ENCODE results near the gene TRANK1.
"Not testable (repeated sequence)": the region's sequence is repeated elsewhere in the genome, so short reads cannot be mapped to it uniquely, and the experiment has no call there.

The TRANK1 gene

GRCh38 chr3:36892457-36893136 is 52.3 kb downstream of the TRANK1 start:
- DNase-seq (ENCODE audit: low read depth): no peak

DNA sequence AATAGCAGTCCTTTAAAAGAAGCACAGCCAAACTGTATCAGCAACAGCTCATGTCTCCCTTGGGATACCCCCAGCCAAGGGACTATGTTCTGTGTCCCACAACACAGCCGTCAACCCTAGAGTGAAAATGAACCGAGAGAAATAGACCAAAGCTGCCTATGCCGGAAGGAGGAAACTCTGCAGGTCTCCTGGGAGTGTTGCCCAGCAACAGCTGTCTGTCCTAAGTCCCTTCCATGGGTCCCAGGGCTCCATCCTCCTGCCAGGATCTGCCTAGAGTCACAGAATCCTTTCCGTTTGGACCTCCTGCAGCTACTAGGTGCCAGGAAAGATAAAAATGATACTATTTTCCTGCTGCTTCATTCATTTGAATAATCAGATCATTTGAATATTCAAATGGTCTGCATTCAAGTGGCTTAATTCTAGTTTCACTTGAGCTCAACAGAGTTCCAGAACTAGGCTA is 53.1 kb downstream of the TRANK1 start:
- DNase-seq (ENCODE audit: low read depth): no peak

- DNase-seq (ENCODE audit: low read depth): not testable (repeated sequence)
These were observed 53.8 kb downstream of the TRANK1 start for GRCh38 chr3:36891097-36891496.

DNA sequence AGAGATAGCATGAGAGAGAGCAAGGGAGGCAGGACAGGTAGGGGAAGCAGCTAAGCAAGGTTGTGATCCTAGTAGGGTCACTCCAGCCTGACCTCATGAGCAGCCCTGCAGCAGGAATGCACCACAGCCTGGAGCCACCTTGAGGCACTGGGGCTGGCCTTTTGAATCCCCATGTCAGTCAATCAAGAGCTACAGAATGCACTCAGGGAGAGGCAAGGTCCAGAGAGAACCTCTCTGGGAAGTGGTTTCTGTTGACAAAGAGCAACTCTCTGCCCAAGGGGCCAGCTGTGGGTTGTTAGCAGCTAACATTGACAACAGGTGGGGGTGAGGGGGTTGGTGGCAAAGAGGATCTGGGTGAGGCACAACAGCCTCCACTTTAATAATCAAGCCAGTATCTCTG is 54.6 kb downstream of the TRANK1 start:
- DNase-seq (ENCODE audit: low read depth): no peak

DNA sequence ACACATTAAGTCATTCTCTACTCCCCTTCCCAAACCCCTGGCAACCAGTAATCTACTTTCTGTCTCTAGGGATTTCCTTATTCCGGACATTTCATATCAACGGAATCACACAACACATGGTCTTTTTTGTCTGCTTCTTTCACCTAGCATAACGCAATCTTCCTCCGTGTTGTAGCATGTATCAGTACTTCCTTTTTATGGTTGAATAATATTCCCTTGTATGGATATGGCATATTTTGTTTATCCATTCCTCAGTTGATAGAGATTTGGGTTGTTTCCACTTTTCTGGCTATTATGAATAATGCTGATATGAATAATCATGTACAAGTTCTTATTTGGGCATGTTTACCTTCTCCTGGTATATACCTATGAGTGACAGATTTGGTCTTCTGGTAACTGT is 63.1 kb downstream of the TRANK1 start:
- no peak for DNase-seq (ENCODE audit: low read depth)

DNA sequence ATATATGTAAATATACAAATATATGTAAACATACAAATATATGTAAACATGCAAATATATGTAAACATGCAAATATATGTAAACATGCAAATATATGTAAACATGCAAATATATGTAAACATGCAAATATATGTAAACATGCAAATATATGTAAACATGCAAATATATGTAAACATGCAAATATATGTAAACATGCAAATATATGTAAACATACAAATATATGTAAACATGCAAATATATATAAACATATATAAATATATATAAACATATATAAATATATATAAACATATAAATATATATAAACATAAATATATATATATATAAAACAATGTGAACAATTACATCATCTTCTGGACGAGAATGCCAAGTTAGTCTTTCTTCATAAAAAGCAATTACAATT is 65.0 kb downstream of the TRANK1 start:
- DNase-seq (ENCODE audit: low read depth): not testable (repeated sequence)

DNA sequence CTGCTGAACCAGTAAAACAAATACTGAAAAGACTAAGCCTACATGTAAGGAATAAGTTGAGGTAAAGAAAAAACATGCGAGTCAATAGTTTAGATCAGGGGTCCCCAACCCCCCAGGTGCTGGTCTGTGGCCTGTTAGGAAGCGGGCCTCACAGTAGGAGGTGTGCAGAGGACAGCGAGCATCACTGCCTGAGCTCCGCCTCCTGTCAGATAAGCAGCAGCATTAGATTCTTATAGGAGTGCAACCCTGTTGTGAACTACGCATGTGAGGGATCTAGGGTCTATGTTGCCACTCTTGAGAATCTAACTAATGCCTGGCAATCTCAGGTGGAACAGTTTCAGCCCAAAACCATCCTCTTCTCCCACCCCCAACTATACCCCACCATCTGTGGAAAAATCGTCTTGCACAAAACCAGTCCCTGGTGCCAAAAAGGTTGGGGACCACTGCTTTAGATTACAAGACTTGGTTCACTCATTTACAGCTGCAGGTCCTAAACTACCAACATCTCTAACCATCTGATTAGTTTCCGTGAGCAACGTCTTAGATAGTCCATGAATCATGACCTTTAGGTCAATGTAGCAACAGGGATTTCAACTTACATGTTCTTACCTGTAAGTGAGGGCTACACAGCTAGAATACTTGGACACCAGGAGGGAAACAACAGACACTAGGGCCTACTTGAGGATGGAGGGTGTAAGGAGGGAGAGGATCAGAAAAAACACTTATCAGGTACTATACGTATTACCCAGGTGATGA is 66.7 kb downstream of the TRANK1 start:
- DNase-seq (ENCODE audit: low read depth): no peak

DNA sequence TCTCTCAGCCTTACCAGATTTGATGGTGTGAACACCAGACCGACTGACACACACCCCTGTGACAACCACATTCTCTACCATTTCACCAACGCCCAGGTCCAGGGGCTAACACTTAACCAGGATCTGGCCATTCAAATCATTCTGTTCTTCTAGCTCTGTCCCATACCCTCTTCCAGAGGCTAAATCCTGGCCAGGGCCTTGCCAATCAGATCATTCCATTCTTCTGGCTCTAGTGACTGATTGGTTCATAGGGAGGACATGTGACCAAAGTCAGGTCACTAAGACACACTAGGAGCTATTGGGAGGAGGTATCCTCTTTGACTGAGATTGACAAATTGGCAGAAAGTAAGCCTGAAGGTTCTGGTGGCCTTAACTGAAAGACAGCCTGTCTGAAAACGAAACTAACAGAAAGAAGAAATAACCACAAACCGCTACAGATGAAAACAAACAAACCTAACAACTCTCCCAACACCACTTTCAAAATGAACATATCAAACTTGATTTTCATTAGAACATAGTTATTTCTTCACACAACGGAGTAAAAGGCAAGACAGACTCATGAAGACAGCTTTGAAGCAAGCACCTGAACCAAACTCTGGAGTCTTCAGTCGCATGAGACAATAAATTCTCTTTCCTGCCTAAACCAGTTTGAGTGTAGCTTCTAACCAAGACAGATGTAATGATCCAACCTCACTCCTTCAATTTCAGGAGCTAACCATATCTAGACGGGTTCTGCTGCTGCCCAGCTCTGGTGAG is 68.5 kb downstream of the TRANK1 start:
- DNase-seq (ENCODE audit: low read depth): no peak

GRCh38 chr3:36875397-36875796 is 69.5 kb downstream of the TRANK1 start:
- DNase-seq (ENCODE audit: low read depth): no peak

- DNase-seq (ENCODE audit: low read depth): no peak
These were observed 70.4 kb downstream of the TRANK1 start for GRCh38 chr3:36874424-36874823.

DNA sequence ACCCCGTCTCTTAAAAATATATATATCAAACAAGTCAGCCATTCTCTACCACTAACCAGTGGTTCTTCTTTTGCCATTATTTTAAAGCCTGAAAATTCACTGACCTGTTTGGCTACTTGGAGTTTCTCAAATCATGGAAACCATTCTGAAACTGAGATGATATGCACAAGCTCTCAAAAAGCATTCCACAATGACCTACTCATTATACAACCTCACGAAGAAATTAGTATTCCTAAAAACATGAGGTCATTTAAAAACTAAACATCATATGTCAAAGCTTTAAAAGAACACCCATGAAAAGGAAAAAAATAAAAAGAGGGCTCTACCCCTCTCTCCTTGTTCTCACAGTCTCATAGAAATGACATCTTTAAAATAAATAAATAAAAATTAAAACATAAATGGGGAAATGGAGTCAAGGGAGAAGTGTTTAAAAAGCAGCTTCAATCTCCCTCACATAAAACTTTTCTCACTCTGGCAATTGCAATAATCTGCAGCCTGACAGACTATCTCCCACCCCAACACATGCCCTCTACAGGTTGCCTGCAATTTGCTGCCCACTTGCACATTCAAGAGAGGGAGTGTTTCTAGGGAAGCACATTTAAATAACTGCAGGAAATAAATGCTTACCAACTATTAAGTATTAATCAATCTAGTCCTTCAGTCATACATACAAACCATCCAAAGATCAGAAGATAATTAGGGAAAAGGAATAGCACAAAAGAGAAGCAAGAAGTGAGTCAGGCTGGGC is 73.3 kb downstream of the TRANK1 start:
- no peak for DNase-seq (ENCODE audit: low read depth)

DNA sequence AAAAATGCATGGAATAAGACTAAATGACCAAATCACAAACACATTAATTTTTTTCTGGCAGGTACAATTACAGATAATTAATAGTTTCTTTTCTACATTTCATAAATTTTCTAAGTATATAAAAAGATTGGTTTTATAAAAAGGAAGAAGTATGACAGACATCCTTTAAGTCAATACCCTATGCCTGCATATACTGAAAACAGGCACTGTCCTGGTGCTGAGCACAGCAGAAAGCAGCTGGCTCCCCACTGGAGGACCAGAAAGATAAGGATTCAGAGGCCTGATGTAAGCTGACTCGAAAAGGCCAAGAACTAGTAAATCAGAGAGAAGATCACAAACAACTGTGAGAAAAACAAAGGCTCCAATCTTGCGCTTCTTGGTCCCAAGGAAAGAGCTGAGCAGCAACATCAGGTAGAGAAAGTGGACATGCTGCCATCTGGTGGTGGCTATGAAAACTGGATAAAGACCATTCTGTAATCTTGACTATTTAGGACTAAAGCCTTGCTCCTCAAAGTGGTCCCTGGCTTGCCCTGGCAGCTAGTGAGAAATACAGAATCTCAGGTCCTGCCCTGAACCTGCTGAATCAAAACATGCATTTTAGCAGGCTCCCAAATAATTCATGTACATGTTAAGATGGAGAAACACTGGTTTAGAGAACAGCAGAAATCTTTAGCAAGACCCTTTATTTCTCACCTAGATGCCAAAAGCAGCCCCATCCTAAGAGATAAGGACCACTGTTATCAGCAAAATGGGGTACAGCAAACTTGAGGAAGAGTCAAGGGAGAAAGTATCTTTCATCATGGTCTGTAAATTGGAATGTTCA is 76.0 kb downstream of the TRANK1 start:
- DNase-seq (ENCODE audit: low read depth): peak; percentile 10

DNA sequence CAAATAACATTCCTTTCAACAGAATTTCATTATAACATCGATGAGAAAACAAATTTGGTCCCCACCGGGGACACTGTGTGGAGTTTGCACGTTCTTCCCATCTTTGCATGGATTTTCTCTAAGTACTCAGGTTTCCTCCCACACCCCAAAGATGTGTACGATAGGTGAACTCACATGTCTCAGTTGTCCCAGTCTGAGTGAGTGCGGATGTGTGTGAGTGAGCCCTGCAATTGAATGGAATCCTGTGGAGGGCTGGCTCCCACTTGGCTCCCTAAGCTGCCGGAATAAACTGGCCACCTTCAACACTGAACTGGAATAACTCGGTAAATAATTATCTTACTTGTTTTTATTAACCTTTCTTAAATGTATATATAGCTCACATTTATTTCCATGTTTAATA is 77.0 kb downstream of the TRANK1 start:
- no peak for DNase-seq (ENCODE audit: low read depth)

- DNase-seq (ENCODE audit: low read depth): no peak
These were observed 78.5 kb downstream of the TRANK1 start for GRCh38 chr3:36866368-36866767.

DNA sequence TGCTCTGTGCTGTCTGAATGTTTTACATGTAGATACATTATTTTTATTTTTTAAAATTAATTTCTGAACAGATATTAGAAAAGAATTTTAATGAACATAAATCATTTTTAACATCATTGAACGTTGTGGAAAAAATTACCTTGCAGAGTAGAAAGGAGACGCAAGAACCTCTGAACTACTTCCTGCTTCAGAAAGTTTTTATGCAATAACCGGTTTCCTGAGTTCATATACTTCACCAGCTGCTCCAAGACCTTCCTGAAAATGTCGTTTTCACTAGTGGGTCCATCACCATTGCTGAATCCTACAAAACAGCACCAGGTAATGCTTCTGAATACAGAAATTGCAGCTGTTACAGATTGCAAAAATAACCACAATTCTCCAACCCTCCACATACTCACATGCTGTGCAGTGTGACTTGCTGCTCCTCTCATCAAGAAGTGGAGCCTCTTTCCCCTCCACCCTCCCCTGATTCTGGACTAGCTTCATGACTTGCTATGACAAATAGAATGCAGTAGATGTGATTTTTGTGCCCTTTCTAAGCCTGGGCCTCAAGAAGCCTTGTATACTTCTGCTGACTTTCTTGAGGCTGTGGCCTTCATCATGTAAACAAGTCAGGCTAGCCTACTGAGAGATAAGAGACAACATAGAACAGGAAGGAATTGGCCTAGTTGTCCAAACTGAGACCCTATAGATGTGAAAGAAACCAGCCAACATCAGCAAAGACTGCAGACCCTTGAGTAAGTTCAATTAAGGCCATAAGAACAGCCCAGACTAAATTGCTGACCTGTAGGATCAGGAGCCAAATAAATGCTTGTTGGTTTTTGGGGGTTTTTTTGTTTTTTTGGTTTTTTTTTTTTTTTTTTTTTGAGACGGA is 80.4 kb downstream of the TRANK1 start:
- no peak for DNase-seq (ENCODE audit: low read depth)

GRCh38 chr3:36862076-36862755 is 82.6 kb downstream of the TRANK1 start:
- no peak for DNase-seq (ENCODE audit: low read depth)

GRCh38 chr3:36859494-36859893 is 85.4 kb downstream of the TRANK1 start:
- DNase-seq (ENCODE audit: low read depth): no peak

DNA sequence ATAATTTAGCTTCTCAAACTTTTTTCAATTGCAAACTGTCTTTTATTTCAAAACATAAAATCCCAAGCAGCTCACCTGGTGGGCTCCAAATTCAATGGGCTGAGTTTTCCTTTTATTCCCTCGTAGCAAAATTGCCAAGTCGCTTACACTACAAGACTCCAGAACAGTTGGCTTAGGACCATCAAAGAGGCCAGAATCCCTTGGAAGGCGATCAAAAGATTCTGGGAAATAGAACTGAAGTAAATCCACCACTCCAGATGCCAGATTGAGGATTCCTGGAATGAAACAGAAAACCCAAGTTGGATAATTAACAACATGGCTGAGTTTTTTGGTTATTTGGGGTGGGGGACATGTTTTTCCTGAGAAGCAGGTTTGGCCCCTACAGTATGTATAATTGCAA is 92.8 kb downstream of the TRANK1 start:
- no peak for DNase-seq (ENCODE audit: low read depth)

- DNase-seq (ENCODE audit: low read depth): no peak
These were observed 94.1 kb downstream of the TRANK1 start for GRCh38 chr3:36850743-36851142.

DNA sequence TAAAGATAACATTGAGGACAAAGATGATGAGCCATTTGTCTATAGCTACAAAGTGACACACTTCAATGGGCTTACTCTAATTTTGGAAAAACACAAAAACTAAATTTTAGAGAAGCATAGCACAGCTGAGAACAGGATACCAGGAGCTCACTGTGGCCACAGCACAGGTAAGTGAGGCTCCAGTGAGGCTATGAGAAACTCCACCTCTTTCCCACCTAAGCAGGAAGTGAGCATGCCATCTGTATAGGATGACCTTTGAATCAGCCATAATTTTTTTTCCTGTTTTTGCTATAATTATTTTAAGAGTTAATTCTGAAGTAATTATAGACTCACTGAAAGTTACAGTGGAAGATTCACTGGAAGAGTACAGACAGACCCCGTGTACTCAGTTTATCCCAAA is 98.4 kb downstream of the TRANK1 start:
- no peak for DNase-seq (ENCODE audit: low read depth)
